ENCODE results near the gene FAM83C.
"Not testable (repeated sequence)": the region's sequence is repeated elsewhere in the genome, so short reads cannot be mapped to it uniquely, and the experiment has no call there.

DNA sequence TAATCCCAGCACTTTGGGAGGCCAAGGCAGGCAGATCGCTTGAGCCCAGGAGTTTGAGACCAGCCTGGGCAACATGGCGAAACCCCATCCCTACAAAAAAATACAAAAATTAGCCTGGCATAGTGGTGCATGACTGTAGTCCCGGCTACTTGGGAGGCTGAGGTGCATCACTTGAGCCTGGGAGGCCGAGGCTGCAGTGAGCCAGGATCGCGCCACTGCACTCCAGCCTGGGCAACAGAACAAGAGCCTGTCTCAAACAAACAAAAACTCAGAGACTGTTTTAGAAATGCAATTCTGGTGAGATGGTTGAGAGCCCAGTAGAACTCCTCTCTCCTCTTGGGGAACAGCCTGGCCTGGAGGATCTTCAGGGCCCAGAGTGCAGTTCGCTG is 23.4 kb upstream of the FAM83C start:
- TF ChIP-seq, protein P1, sequence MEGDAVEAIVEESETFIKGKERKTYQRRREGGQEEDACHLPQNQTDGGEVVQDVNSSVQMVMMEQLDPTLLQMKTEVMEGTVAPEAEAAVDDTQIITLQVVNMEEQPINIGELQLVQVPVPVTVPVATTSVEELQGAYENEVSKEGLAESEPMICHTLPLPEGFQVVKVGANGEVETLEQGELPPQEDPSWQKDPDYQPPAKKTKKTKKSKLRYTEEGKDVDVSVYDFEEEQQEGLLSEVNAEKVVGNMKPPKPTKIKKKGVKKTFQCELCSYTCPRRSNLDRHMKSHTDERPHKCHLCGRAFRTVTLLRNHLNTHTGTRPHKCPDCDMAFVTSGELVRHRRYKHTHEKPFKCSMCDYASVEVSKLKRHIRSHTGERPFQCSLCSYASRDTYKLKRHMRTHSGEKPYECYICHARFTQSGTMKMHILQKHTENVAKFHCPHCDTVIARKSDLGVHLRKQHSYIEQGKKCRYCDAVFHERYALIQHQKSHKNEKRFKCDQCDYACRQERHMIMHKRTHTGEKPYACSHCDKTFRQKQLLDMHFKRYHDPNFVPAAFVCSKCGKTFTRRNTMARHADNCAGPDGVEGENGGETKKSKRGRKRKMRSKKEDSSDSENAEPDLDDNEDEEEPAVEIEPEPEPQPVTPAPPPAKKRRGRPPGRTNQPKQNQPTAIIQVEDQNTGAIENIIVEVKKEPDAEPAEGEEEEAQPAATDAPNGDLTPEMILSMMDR (IDR thresholded peaks at IDR 0.05): not testable (repeated sequence)
- TF ChIP-seq EZH2phosphoT487 (IDR thresholded peaks at IDR 0.05; ENCODE audit: borderline replicate concordance, low read depth); YY1 (IDR thresholded peaks at IDR 0.05; ENCODE audit: low read depth); GATA2 (CRISPR knock-in tag; IDR thresholded peaks at IDR 0.05); RCOR1 (IDR thresholded peaks at IDR 0.05; ENCODE audit: low read length); POLR2AphosphoS5 (IDR thresholded peaks at IDR 0.05; ENCODE audit: low read depth, low read length): not testable (repeated sequence)

Data from SK-N-SH (cell line).